ENCODE results near the gene GEMIN7. TPM values are rescaled to one million over a fixed set of nuclear protein-coding genes. Genes with fewer than 3 reads are reported as not detected.

The GEMIN7 gene
- total and polyA plus RNA-seq, 2 experiments from 2014 or later, result 49.6 to 90.5 TPM

GRCh38 chr19:45112111-45112827, 33.2 kb downstream of the GEMIN7 start:
- Mint-ChIP-seq H3K9me3 (no peaks in the 10 kb centered on the region), H3K36me3 (ENCODE audit: low read depth) (no peaks in the 10 kb centered on the region; the same call in 2 of the 3 replicates), H3K4me1 (peaks cover 8% of the 10 kb centered on the region), H3K4me3 (no peak overlapping the region), H3K27ac (no peak overlapping the region; the same call in 1 of the 2 replicates), H3K27me3 (ENCODE audit: insufficient read depth, low read depth, poor library complexity) (peaks cover 7% of the 10 kb centered on the region)
- no peak overlapping the region for H3K4me2 ChIP-seq
- H3K27me3 ChIP-seq (ENCODE audit: insufficient read depth), result no peaks in the 10 kb centered on the region
- H3K27ac ChIP-seq (ENCODE audit: low read depth), result no peak overlapping the region
- peaks cover 51% of the 10 kb centered on the region for H4K20me1 ChIP-seq (replicated peaks; ENCODE audit: insufficient read depth)
- no peaks in the 10 kb centered on the region for H3F3A ChIP-seq (replicated peaks; ENCODE audit: low read depth)
- no peak for DNase-seq (ENCODE audit: low spot score)
- peaks cover 98% of the 10 kb centered on the region for H3K79me2 ChIP-seq (replicated peaks; ENCODE audit: insufficient read depth)
- no peaks in the 10 kb centered on the region for H3K36me3 ChIP-seq (ENCODE audit: insufficient read depth)
- no peak for ATAC-seq
- no peaks in the 10 kb centered on the region; the same call in 1 of the 2 replicates for H3K4me1 ChIP-seq (ENCODE audit: insufficient read depth)
- TF ChIP-seq EZH2phosphoT487 (IDR thresholded peaks at IDR 0.05; ENCODE audit: unreplicated experiment), result no peak
- no peak for TF ChIP-seq EZH2 (IDR thresholded peaks at IDR 0.05; ENCODE audit: low read depth, unreplicated experiment)
- no peak for TF ChIP-seq ZNF462 (CRISPR knock-in tag; IDR thresholded peaks at IDR 0.05)
- no peak for TF ChIP-seq JUNB (IDR thresholded peaks at IDR 0.05; ENCODE audit: unreplicated experiment)
- no peak for TF ChIP-seq NANOG (IDR thresholded peaks at IDR 0.05; ENCODE audit: borderline replicate concordance)
- H3K9me2 ChIP-seq (ENCODE audit: insufficient read depth), result no peaks in the 10 kb centered on the region
- H3K4me3 ChIP-seq, result no peak overlapping the region
- no peak overlapping the region for H2AFZ ChIP-seq

- Histone ChIP-seq H3K27me3 (ENCODE audit: insufficient read depth) (no peaks in the 10 kb centered on the region), H3K36me3 (ENCODE audit: insufficient read depth) (no peaks in the 10 kb centered on the region), H3K4me3 (no peak overlapping the region), H3K9me2 (ENCODE audit: insufficient read depth) (no peaks in the 10 kb centered on the region), H3K79me2 (replicated peaks; ENCODE audit: insufficient read depth) (peaks cover 88% of the 10 kb centered on the region), H4K20me1 (replicated peaks; ENCODE audit: insufficient read depth) (peaks cover 58% of the 10 kb centered on the region), H3K4me1 (ENCODE audit: insufficient read depth) (no peaks in the 10 kb centered on the region; the same call in 1 of the 2 replicates), H3F3A (replicated peaks; ENCODE audit: low read depth) (no peaks in the 10 kb centered on the region), H3K4me2 (no peak overlapping the region), H3K27ac (ENCODE audit: low read depth) (no peak overlapping the region), H2AFZ (no peak overlapping the region)
- Mint-ChIP-seq H3K27ac (no peak overlapping the region), H3K4me1 (peaks cover 9% of the 10 kb centered on the region), H3K27me3 (ENCODE audit: insufficient read depth, low read depth, poor library complexity) (peaks cover 8% of the 10 kb centered on the region), H3K9me3 (no peaks in the 10 kb centered on the region), H3K4me3 (no peak overlapping the region), H3K36me3 (ENCODE audit: low read depth) (no peaks in the 10 kb centered on the region; the same call in 2 of the 3 replicates)
- peak; percentile 35 for DNase-seq (ENCODE audit: low spot score)
- ATAC-seq, result no peak; the same call in 2 of the 3 replicates
- no peak for TF ChIP-seq EZH2 (IDR thresholded peaks at IDR 0.05; ENCODE audit: low read depth, unreplicated experiment)
- TF ChIP-seq REST (IDR thresholded peaks at IDR 0.05; ENCODE audit: unreplicated experiment), result no peak
- TF ChIP-seq ZNF331 (CRISPR knock-in tag; IDR thresholded peaks at IDR 0.05; ENCODE audit: low read depth), result no peak
- no peak for TF ChIP-seq EZH2phosphoT487 (IDR thresholded peaks at IDR 0.05; ENCODE audit: unreplicated experiment)
- TF ChIP-seq ZNF114 (CRISPR knock-in tag; IDR thresholded peaks at IDR 0.05), result no peak
- TF ChIP-seq STAT1 (IDR thresholded peaks at IDR 0.05; ENCODE audit: unreplicated experiment), result no peak
- TF ChIP-seq POLR2AphosphoS5 (IDR thresholded peaks at IDR 0.05; ENCODE audit: low read depth), result no peak
- TF ChIP-seq NANOG (IDR thresholded peaks at IDR 0.05; ENCODE audit: borderline replicate concordance), result no peak
- TF ChIP-seq JUNB (IDR thresholded peaks at IDR 0.05; ENCODE audit: unreplicated experiment), result no peak
Measured at GRCh38 chr19:45113628-45114027, 34.6 kb downstream of the GEMIN7 start.

Data from GM23338 (cell line).